IMR-90 (cell line): ENCODE data around the gene CFD. TPM values are rescaled to one million over a fixed set of nuclear protein-coding genes. Genes with fewer than 3 reads are reported as not detected.

ENCODE experiments used
- ATAC-seq: fragments of 200-7000 bp; cut with Tn5 transposase; 2 replicates; pipeline ENCODE4 v1.9.1; 2020; ENCODE audit warnings: low read depth, mild to moderate bottlenecking, moderate library complexity
- BruUV-seq: library from RNA; stranded (reverse); fragments of 400-500 nt; replicated peaks from 2 replicates; lab custom pipeline; 2021; lab: Mats Ljungman, UMichigan
- CTCF ChIA-PET: fragments of 300-600 bp; formaldehyde crosslinking; extraction: SDS; loops from one replicate; lab custom pipeline; 2021; ENCODE audit warnings: antibody characterized with exemption; lab: Yijun Ruan, JAX
- POLR2A ChIA-PET: fragments of 300-600 bp; sonication (Branson Sonifier 250); formaldehyde crosslinking; loops from one replicate; lab custom pipeline; 2022; ENCODE audit warnings: antibody characterized with exemption; ENCODE audit not compliant: unreplicated experiment; lab: Charles Lee
- DNase-seq: peaks from one replicate; pipeline ENCODE4 v3.0.0; 2013
- H2AFZ ChIP-seq: replicated peaks from 2 replicates; pipeline ENCODE3; 2013; ENCODE audit warnings: low read length, mild to moderate bottlenecking; ENCODE audit not compliant: poor library complexity
- H2AK5ac ChIP-seq: 2 replicates; pipeline ENCODE4 v1.6.1; 2013; ENCODE audit warnings: low read depth, low read length, inconsistent platforms
- H2AK9ac ChIP-seq: replicated peaks from 2 replicates; pipeline ENCODE3; 2013; ENCODE audit warnings: mild to moderate bottlenecking, low read depth, low read length, moderate library complexity; ENCODE audit not compliant: poor library complexity
- H2BK120ac ChIP-seq: 2 replicates; pipeline ENCODE4 v1.6.1; 2013; ENCODE audit warnings: low read depth, low read length, inconsistent platforms
- H2BK15ac ChIP-seq: 3 replicates; pipeline ENCODE4 v1.6.1; 2013; ENCODE audit warnings: low read depth, low read length, inconsistent platforms
- H2BK20ac ChIP-seq: 2 replicates; pipeline ENCODE4 v1.6.1; 2013; ENCODE audit warnings: low read depth, mild to moderate bottlenecking, inconsistent platforms, low read length, moderate library complexity
- H2BK5ac ChIP-seq: 2 replicates; pipeline ENCODE4 v1.6.1; 2013; ENCODE audit warnings: mild to moderate bottlenecking, low read depth, low read length, inconsistent platforms; ENCODE audit not compliant: poor library complexity, severe bottlenecking
- H3K14ac ChIP-seq: replicated peaks from 2 replicates; pipeline ENCODE4 v1.6.1; 2013; ENCODE audit warnings: low read depth, low read length, inconsistent platforms
- H3K18ac ChIP-seq: 2 replicates; pipeline ENCODE4 v1.6.1; 2013; ENCODE audit warnings: low read depth, low read length, control low read depth
- H3K23ac ChIP-seq: 2 replicates; pipeline ENCODE4 v1.6.1; 2013; ENCODE audit warnings: low read depth, low read length, inconsistent platforms
- H3K27ac ChIP-seq: 2 replicates; pipeline ENCODE4 v1.5.1; 2013; ENCODE audit warnings: mild to moderate bottlenecking, control low read depth, low read length; ENCODE audit not compliant: insufficient read depth
- H3K27me3 ChIP-seq: 2 replicates; pipeline ENCODE4 v1.6.1; 2013; ENCODE audit warnings: low read length; ENCODE audit not compliant: control insufficient read depth, insufficient read depth
- H3K36me3 ChIP-seq: 2 replicates; pipeline ENCODE4 v1.6.1; 2013; ENCODE audit warnings: low read length, mixed read lengths; ENCODE audit not compliant: control insufficient read depth, insufficient read depth
- H3K4ac ChIP-seq: 2 replicates; pipeline ENCODE4 v1.6.1; 2013; ENCODE audit warnings: low read depth, low read length, inconsistent platforms
- H3K4me1 ChIP-seq: 2 replicates; pipeline ENCODE4 v1.6.1; 2013; ENCODE audit warnings: low read length, mixed read lengths; ENCODE audit not compliant: control insufficient read depth, insufficient read depth
- H3K4me2 ChIP-seq: 2 replicates; pipeline ENCODE4 v1.6.1; 2013; ENCODE audit warnings: low read depth, mild to moderate bottlenecking, control low read depth, low read length, moderate library complexity
- H3K4me3 ChIP-seq: 2 replicates; pipeline ENCODE4 v1.5.1; 2013; ENCODE audit warnings: low read depth, mild to moderate bottlenecking, control low read depth, low read length, moderate library complexity; ENCODE audit not compliant: insufficient read depth
- H3K56ac ChIP-seq: 2 replicates; pipeline ENCODE4 v1.6.1; 2013; ENCODE audit warnings: low read length, inconsistent platforms; ENCODE audit not compliant: insufficient read depth; ENCODE audit errors: extremely low read depth
- H3K79me1 ChIP-seq, 2 experiments: 2 replicates each; pipeline ENCODE4 v1.6.1; 2013; ENCODE audit warnings: low read length in 2 of 2, inconsistent platforms in 1 of 2, low read depth in 1 of 2
- H3K9ac ChIP-seq: 2 replicates; pipeline ENCODE4 v1.6.1; 2013; ENCODE audit warnings: low read depth, low read length, control low read depth
- H3K9me1 ChIP-seq: 2 replicates; pipeline ENCODE4 v1.6.1; 2013; ENCODE audit warnings: low read length, inconsistent platforms; ENCODE audit not compliant: insufficient read depth
- H3K9me3 ChIP-seq: 2 replicates; pipeline ENCODE4 v1.6.1; 2013; ENCODE audit warnings: low read length; ENCODE audit not compliant: control insufficient read depth, insufficient read depth
- H4K20me1 ChIP-seq: 2 replicates; pipeline ENCODE4 v1.6.1; 2013; ENCODE audit warnings: low read length, inconsistent platforms; ENCODE audit not compliant: insufficient read depth
- H4K5ac ChIP-seq: 2 replicates; pipeline ENCODE4 v1.6.1; 2013; ENCODE audit warnings: mild to moderate bottlenecking, low read depth, low read length, control low read depth
- H4K8ac ChIP-seq, 2 experiments: 2 replicates each; pipeline ENCODE4 v1.6.1; 2013; ENCODE audit warnings: low read depth in 2 of 2, low read length in 2 of 2, control low read depth in 1 of 2, inconsistent platforms in 1 of 2
- H4K91ac ChIP-seq: 2 replicates; pipeline ENCODE4 v1.6.1; 2013; ENCODE audit warnings: low read depth, low read length, inconsistent platforms; ENCODE audit not compliant: insufficient read depth
- WGBS, 2 experiments: methylation state at CpG; one replicate each; pipeline versions ENCODE4 v1.1.5 to v1.1.7; 2013; ENCODE audit warnings: missing lambda C conversion rate in 2 of 2; ENCODE audit not compliant: insufficient read length in 1 of 2; ENCODE audit errors: extremely low coverage in 2 of 2; 5-methylcytosine and 5-hydroxymethylcytosine counted together
- dilution Hi-C: fragments of 300-500 bp; cut with HindIII; formaldehyde crosslinking; loops from one replicate; pipeline ENCODE4 v1.14.3; 2018; ENCODE audit warnings: low sequenced_read_pairs; ENCODE audit not compliant: unreplicated experiment
- in situ Hi-C: fragments of 300-500 bp; cut with MboI; formaldehyde crosslinking; loops from 3 replicates; pipeline ENCODE4 v1.14.3; 2019; ENCODE audit warnings: low sequenced_read_pairs, inconsistent platforms, mixed read lengths
- intact Hi-C: fragments of 100-400 bp; cut with micrococcal nuclease; formaldehyde crosslinking; loops from 2 replicates; pipeline ENCODE4 v1.10.0; 2022
- polyA plus RNA-seq, 3 experiments: library from polyadenylated mRNA; depleted of rRNA; stranded (reverse); fragments of >200 nt; gene quantifications; 2 replicates each; pipeline ENCODE4 v1.2.3, GENCODE V29; 2012; ENCODE audit warnings: low replicate concordance in 1 of 3
- total RNA-seq: library from RNA; depleted of rRNA; stranded (reverse); fragments of >200 nt; gene quantifications from 2 replicates; pipeline ENCODE4 v1.2.3, GENCODE V29; 2012
- TF ChIP-seq, protein P1 (sequence below): fragments of 150-350 bp; IDR thresholded peaks from 2 replicates; pipeline ENCODE4 v1.6.1; 2016; ENCODE audit warnings: low read depth, mild to moderate bottlenecking, low read length, moderate library complexity, borderline replicate concordance

CFD gene
- total and polyA plus RNA-seq, 2 of the 4 experiments (the other 2 are of a cell fraction), result 1.4 to 2.8 TPM

DNA sequence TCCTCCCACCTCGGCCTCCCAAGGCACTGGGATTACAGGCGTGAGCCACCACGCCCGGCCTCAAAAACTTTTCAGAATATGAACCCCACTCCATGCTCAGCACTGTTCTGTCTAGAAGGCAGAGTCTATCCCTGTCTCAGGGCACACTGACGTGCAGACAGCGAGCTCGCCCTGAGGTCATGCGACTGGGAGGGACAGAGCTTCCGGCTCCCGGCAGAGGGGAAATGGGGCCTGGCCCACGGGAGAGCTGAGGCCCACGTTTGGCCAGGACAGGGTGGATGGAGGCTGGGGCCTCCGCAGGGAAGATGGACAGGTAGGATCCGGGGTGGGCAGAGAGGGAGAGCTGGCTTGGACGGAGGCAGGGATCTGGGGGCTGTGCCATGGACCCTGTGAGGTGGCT is 34.6 kb upstream of the CFD start:
- H3K9me1 ChIP-seq, result no peaks in the 10 kb centered on the region

More for the DNA sequence above, 34.6 kb upstream of the CFD start:
- H3K4ac ChIP-seq, result no peak overlapping the region
- no peak overlapping the region for H2AK9ac ChIP-seq
- H3K79me1 ChIP-seq, result no peaks in the 10 kb centered on the region
- no peaks in the 10 kb centered on the region for H3K36me3 ChIP-seq
- H3K27ac ChIP-seq, result no peak overlapping the region
- H4K91ac ChIP-seq, result no peak overlapping the region
- intact Hi-C loops, result no loop called here
- H4K8ac ChIP-seq, result no peak overlapping the region
- no peak overlapping the region for H3K23ac ChIP-seq
- H3K9me3 ChIP-seq, result no peaks in the 10 kb centered on the region
- no peak overlapping the region for H3K14ac ChIP-seq
- H3K4me3 ChIP-seq, result no peak overlapping the region
- ATAC-seq, result no peak
- peaks cover 2% of the 10 kb centered on the region; the same call in 1 of the 2 replicates for H3K27me3 ChIP-seq
- peaks cover 3% of the 10 kb centered on the region; the same call in 1 of the 2 replicates for H3K4me1 ChIP-seq
- POLR2A ChIA-PET, result no interaction called here
- no peak overlapping the region for H2AFZ ChIP-seq
- TF ChIP-seq, protein P1, sequence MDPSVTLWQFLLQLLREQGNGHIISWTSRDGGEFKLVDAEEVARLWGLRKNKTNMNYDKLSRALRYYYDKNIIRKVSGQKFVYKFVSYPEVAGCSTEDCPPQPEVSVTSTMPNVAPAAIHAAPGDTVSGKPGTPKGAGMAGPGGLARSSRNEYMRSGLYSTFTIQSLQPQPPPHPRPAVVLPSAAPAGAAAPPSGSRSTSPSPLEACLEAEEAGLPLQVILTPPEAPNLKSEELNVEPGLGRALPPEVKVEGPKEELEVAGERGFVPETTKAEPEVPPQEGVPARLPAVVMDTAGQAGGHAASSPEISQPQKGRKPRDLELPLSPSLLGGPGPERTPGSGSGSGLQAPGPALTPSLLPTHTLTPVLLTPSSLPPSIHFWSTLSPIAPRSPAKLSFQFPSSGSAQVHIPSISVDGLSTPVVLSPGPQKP, result no peak
- no peak overlapping the region for H3K18ac ChIP-seq
- no peak overlapping the region for H4K5ac ChIP-seq
- no peak for DNase-seq
- H2BK20ac ChIP-seq, result no peak overlapping the region
- H3K4me2 ChIP-seq, result no peak overlapping the region
- H3K56ac ChIP-seq, result no peak overlapping the region
- dilution Hi-C loops, result no loop called here
- no peak overlapping the region for H3K9ac ChIP-seq
- no peak overlapping the region for H2BK15ac ChIP-seq
- no peaks in the 10 kb centered on the region for H4K20me1 ChIP-seq
- no peak overlapping the region for H2BK5ac ChIP-seq
- H2BK120ac ChIP-seq, result no peak overlapping the region
- H2AK5ac ChIP-seq, result no peak overlapping the region
- no TSS peak for BruUV-seq
- in situ Hi-C loops, result no loop called here
- WGBS, 2 experiments, result 74% methylated on average over 11 of the region's 15 CpGs; no CpG with 5 or more reads in 1 of the 2 experiments
- CTCF ChIA-PET, result no interaction called here
